DLD1 (cell line): ENCODE measurements around the gene FAM107B.

Experiments used
- in situ Hi-C: cut with HindIII; loops from 2 replicates; pipeline ENCODE4 v1.10.0; 2017; ENCODE audit warnings: low sequenced_read_pairs

FAM107B gene

GRCh38 chr10:14779001-14779651 is 4.4 kb upstream of the FAM107B start:
- in situ Hi-C loops, result no loop called here

DNA sequence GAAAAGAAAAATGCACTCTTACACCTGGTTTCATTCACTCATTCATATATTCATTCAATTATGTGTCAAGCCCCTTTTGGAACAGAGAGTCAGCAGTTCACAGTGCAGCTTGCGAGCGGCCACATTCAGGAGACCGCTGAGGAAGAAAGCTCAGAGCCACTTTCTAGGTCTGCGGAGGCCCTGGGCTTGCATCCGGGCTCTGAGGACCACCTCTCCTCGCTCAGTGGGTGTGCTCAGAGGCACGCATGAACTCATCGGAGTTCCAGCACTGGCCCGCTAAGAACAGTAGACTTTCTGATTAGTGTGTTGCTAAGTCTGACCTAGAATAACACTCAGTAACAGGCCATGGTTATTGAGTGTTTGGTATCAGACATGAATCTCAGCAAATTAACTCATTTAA is 1.8 kb upstream of the FAM107B start:
- in situ Hi-C loops, result no loop called here

DNA sequence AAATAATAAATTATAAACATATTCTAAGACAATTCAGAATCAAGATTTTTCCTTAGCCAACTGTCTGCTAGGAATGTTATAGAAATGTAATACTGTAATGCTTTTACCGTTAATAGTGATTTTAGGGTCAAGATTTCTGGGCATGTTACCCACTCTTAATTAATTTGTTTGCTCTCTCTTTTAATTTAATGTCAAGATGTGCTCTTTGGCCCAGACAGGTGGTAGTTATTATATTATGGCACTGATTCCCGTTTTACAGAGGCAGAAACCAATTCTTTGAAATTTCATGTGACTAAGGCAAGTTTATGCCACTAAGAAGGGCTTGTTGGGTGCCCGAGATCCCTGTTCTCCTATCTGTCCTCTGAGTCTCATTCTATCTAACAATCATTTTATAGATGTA is 959 bp upstream of the FAM107B start:
- in situ Hi-C loops, result no loop called here

- in situ Hi-C loops, result no loop called here
These were observed 500 bp downstream of the FAM107B start for GRCh38 chr10:14774214-14774580.

DNA sequence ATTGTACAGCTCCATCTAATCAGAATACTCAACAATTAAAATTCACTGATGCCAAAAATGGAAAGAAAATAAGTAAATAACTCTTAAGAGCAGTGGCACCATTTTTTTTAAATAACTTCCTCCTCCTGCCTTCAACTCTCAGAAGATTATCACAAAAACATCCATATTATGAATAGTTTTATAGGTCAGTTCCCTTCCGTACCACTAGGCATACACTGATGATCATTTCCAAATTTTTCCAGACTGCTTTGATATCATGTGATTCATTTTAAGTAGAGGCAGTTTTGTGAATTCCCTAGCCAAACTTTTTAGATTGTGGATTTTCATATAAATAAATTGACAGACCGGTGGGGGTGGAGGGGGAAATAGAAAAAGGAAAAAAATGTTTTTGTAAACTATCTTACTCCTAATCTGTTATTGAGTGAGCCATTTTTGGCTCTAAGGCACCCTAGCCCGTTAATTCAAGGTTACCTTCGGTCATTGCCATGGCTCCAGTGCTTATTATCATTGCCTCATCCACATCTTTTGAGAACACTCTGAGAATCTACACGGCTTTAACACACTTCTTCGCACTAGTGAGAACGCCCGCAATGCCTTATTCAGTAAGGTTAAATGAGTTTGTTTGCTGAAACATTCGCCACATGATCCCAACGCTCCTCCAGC is 1.0 kb downstream of the FAM107B start:
- in situ Hi-C loops, result no loop called here

DNA sequence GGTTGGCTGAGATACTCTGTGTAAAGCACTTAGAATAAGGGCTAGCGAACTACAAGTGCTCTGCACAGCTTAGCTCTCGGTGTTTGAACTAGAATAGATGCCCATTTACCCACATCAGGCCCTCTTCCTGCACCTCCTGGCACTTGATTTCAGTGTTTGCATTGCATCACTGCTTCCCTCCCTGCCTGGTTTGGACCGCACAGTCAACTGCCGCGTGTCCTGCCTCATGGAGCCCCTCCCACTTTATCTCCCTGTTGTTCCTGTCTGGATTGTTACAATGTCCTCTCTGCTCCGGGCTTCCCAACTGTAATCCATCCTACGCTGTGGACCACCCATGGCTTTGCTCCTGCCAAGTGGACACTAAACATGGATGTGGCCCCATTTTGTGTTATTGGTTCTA is 2.3 kb downstream of the FAM107B start:
- in situ Hi-C loops, result no loop called here

- in situ Hi-C loops, result no loop called here
These were observed 3.8 kb downstream of the FAM107B start for GRCh38 chr10:14770927-14771326.

DNA sequence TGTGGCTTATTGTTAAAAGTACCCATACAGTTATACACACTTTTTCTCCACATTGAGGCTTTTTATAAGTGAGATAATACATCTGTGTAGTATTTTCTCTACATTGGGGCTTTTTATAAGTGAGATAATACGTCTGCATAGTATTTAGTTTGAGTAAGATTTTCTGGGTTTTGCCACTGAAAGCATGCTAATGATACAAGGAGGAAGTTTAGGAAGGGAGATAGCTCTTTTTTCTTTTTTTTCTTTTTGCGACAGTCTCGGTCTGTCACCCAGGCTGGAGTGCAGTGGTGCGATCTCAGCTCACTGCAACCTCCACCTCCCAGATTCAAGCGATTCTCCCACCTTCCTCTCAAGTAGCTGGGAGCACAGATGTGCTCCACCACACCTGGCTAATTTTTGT is 13.3 kb downstream of the FAM107B start:
- in situ Hi-C loops, result no loop called here

- in situ Hi-C loops, result no loop called here
These were observed 15.6 kb downstream of the FAM107B start for GRCh38 chr10:14758994-14759664.

DNA sequence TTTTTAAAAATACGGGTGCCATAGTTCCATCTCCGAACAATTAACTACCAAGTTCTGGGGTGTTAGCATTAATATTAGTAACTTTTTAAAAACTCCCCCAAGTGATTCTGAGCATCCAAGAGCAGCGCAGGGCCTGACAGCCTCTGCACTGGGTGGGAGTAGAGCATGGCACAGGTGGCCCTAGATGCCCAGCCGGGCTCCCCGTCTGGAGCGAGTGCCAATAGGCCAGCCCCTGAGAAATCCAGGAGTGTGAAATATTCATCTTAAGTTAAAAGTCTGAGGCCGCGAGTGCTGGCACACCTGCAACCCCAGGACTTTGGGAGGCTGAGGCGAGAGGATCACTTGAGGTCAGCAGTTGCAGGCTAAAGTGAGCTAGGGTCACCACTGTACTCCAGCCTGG is 16.2 kb downstream of the FAM107B start:
- in situ Hi-C loops, result no loop called here

DNA sequence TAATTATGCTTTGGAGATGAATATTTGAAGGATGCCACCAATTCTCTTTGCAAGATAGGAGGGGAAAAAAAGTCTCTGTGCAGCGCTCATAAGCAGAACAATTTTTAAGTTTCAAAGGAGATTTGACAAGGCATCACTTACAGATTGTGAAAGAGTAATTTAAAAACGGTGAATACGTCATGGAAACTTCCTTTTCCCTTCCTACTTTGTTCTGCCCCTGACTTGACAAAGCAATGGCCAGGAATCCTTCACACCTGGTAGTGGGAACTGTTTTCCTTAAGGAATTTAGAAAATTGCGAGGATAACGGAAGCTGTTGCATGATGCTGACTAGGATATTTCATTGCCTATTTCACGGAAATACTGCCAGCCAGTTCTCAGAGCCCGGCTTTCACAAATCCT is 16.7 kb downstream of the FAM107B start:
- in situ Hi-C loops, result no loop called here

- in situ Hi-C loops, result no loop called here
These were observed 17.3 kb downstream of the FAM107B start for GRCh38 chr10:14757394-14757793.

DNA sequence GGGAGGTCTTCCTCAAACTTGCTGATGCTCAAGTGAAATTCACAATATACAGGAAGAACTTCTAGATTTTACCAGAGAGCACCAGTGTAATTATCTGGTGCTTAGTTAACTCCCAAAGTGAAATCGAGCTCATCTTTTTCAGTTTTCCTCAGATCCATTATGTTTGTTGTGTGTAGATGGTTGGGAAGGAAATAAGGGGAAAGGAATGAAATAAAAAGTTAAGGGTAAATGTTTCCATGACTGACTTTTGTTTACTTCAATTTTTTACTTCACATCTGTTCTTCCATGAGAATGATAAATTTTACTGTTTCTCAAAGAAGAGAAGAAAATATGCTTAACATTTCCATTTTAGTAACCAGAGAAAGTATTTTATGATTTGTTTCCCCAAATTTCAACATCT is 21.3 kb downstream of the FAM107B start:
- in situ Hi-C loops, result no loop called here

- in situ Hi-C loops, result no loop called here
These were observed 22.8 kb downstream of the FAM107B start for GRCh38 chr10:14751921-14752320.

DNA sequence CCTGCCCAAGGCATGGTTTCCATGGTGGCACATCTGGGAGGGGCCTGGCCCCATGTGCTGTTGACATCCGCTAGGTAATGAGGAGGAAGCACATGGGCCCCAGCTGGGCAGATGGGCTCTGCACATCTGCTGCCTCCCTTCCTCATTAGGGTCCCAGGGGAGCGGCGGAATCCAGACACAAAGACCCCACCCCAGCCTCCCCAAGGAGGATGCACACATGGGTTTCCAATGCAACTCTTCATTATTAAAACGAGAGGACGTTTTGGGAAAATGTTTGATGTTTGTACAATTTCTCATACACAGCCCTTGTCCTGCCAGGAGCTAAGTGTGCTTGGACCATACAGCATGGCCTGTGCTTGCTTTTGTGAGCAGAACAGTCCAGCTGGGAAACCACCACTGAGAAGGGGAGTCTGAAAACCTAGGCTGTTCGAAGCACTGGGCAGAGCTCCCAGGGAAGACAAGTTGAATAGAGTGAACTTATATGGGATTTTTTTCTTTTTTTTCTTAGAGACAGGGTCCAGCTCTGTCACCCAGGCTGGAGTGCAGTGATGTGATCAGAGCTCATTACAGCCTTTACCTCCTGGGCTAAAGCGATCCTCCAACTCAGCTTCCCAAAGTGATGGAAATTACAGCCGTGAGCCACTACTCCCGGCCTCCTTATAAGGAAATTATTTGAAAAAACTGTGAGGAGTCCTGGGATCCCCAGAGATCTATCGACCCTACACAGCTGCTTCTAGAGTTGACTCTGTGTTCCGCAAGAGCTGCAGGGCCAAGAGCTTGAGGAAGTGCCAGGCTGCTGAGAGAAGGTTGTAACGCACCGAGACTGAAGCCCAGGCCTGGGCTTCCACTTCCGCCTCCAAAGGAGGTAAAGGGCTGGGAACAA is 23.4 kb downstream of the FAM107B start:
- in situ Hi-C loops, result no loop called here

DNA sequence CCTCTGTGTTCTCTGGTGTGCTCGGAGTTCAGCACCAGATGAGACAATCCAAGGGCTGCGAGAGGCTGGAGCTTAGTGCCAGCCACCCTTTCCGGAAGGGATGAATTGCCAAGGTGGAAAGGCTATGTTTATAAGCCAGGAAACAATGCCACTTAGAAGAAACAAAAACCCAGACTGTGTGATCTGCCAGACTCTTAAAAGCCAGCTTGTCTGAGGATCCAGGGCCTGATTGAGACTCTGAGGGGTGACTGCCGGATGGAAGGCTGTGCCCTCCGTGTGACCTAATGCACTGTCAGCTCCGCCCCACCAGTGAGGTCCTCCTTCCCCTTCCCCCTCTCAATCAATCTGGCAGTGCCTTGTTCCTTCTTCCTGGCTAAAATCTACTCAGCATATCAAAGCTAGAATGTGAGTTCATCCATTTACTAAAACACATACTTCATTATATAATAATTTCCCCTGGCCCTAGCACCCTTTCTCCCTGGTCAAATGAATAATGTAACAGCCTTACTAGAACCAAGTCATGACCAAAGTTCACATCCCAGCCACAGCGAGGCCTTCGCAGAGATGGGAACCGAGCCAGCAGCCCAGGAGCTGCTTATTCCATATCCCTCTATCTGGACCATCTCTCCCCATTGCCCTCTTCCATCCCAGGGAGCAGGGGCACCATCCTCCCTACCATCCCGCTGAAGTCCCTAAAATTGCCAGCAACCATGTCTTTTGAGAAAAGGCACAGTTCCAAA is 25.5 kb downstream of the FAM107B start:
- in situ Hi-C loops, result no loop called here

DNA sequence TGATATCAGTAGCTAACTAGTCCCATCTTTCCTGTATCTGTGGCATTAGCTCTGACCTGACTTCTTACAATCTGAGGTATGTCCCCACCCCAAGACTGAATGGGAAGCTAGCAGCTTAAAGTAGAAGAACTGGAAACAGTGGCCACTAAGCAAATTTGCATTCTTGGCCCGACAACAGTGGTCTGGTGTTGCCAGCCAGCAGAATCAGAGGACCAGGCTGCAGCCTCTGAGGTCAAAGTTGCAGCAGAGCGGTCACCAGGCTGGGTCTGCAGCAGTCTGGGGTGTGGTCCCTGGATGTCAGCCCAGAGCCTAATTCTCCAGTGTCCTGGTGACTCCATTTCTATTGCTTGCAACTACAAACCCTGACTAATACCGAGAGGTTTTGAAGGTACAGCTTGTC is 26.3 kb downstream of the FAM107B start:
- in situ Hi-C loops, result no loop called here

DNA sequence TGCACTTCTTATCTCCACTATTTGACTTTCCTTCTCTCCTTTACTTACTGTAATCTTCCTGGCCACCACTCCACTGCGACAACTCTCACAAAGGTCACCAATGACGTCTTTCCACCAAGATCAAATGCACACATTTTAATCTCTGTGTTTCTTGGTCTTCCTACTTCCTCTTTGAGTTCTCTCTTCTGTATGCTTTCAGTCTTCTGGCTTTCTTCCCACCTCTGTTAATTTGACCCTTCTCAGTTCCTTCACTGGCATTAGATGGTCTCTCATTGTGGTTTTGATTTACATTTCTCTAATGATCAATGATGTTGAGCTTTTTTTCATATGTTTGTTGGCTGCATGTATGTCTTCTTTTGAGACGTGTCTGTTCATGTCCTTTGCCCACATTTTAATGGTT is 31.9 kb downstream of the FAM107B start:
- in situ Hi-C loops, result no loop called here

GRCh38 chr10:14742382-14742781 is 32.3 kb downstream of the FAM107B start:
- in situ Hi-C loops, result no loop called here

DNA sequence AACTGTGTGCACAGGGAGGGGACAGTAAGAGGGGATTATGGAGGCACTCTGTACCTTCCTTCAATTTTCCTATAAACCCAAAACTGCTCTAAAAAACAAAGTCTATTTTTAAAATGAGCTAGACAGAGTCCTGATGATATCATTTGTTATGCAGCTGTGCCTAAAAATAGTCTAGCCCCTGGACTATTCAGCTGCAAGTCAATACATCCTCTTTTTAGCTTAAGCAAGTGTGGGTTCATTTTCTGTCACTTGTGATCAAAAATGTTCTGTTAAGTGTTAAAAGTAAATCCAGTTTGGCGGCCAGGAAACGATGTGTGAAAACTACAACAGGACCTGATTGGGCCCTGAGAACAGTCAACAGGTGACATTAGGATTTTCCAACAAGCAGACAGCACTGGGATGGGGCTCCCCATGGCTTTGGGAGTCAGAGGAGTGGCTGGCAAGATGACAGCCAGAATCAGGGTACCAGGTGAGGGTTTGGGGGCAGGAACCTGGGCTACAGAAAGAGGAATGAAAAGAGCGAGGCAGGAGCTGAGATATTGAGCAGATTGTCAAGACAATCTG is 33.9 kb downstream of the FAM107B start:
- in situ Hi-C loops, result no loop called here
